Measurements from ENCODE around the gene SRGAP3.

Gene SRGAP3

GRCh38 chr3:8980756-8981257 is 268.6 kb downstream of the SRGAP3 start:
- in situ Hi-C loops (cut with HindIII; ENCODE audit: low sequenced_read_pairs): no loop called here

GRCh38 chr3:8979262-8979661 is 270.2 kb downstream of the SRGAP3 start:
- in situ Hi-C loops (cut with HindIII; ENCODE audit: low sequenced_read_pairs): loop anchor here (5.0 kb wide), 1 partner anchor 323 kb away; no protein-coding TSS in a partner anchor

GRCh38 chr3:8978551-8978950 is 270.9 kb downstream of the SRGAP3 start:
- in situ Hi-C loops (cut with HindIII; ENCODE audit: low sequenced_read_pairs): loop anchor here (5.0 kb wide), 1 partner anchor 324 kb away; no protein-coding TSS in a partner anchor

GRCh38 chr3:8976540-8977182 is 272.8 kb downstream of the SRGAP3 start:
- in situ Hi-C loops (cut with HindIII; ENCODE audit: low sequenced_read_pairs): loop anchor here (5.0 kb wide), 1 partner anchor 326 kb away; no protein-coding TSS in a partner anchor

- in situ Hi-C loops (cut with HindIII; ENCODE audit: low sequenced_read_pairs): loop anchor here (5.0 kb wide), 1 partner anchor 327 kb away; no protein-coding TSS in a partner anchor
Measured at GRCh38 chr3:8975081-8976020, 274.1 kb downstream of the SRGAP3 start.

GRCh38 chr3:8974458-8974857 is 275.0 kb downstream of the SRGAP3 start:
- in situ Hi-C loops (cut with HindIII; ENCODE audit: low sequenced_read_pairs): no loop called here

GRCh38 chr3:8972639-8973038 is 276.8 kb downstream of the SRGAP3 start:
- in situ Hi-C loops (cut with HindIII; ENCODE audit: low sequenced_read_pairs): no loop called here

- in situ Hi-C loops (cut with HindIII; ENCODE audit: low sequenced_read_pairs): no loop called here
Measured at GRCh38 chr3:8970971-8971589, 278.4 kb downstream of the SRGAP3 start.

GRCh38 chr3:8969241-8969640 is 280.2 kb downstream of the SRGAP3 start:
- in situ Hi-C loops (cut with HindIII; ENCODE audit: low sequenced_read_pairs): no loop called here

- in situ Hi-C loops (cut with HindIII; ENCODE audit: low sequenced_read_pairs): no loop called here
Measured at GRCh38 chr3:8968375-8968882, 281.0 kb downstream of the SRGAP3 start.

GRCh38 chr3:8967553-8967952 is 281.9 kb downstream of the SRGAP3 start:
- in situ Hi-C loops (cut with HindIII; ENCODE audit: low sequenced_read_pairs): no loop called here

- in situ Hi-C loops (cut with HindIII; ENCODE audit: low sequenced_read_pairs): no loop called here
Measured at GRCh38 chr3:8966820-8967348, 282.6 kb downstream of the SRGAP3 start.

- in situ Hi-C loops (cut with HindIII; ENCODE audit: low sequenced_read_pairs): no loop called here
Measured at GRCh38 chr3:8966150-8966819, 283.2 kb downstream of the SRGAP3 start.

GRCh38 chr3:8964436-8965370 is 284.7 kb downstream of the SRGAP3 start:
- in situ Hi-C loops (cut with HindIII; ENCODE audit: low sequenced_read_pairs): loop anchor here (5.0 kb wide), 1 partner anchor 62 kb away; no protein-coding TSS in a partner anchor

- in situ Hi-C loops (cut with HindIII; ENCODE audit: low sequenced_read_pairs): loop anchor here (5.0 kb wide), 1 partner anchor 61 kb away; no protein-coding TSS in a partner anchor
Measured at GRCh38 chr3:8963137-8963853, 286.2 kb downstream of the SRGAP3 start, which contains the start of gene RAD18. RAD18 (minus strand) TSS chr3:8963472; CDS start chr3:8963385, 87 bp downstream.

GRCh38 chr3:8962226-8962861 is 287.1 kb downstream of the SRGAP3 start:
- in situ Hi-C loops (cut with HindIII; ENCODE audit: low sequenced_read_pairs): loop anchor here (5.0 kb wide), 1 partner anchor 60 kb away; no protein-coding TSS in a partner anchor

GRCh38 chr3:8959668-8960067 is 289.8 kb downstream of the SRGAP3 start:
- in situ Hi-C loops (cut with HindIII; ENCODE audit: low sequenced_read_pairs): loop anchor here (5.0 kb wide), 1 partner anchor 57 kb away; no protein-coding TSS in a partner anchor

All from endothelial cell of hepatic sinusoid (primary cell).